ENCODE data around the gene TCF3.
"Not testable (repeated sequence)": the region's sequence is repeated elsewhere in the genome, so short reads cannot be mapped to it uniquely, and the experiment has no call there.

The TCF3 gene

GRCh38 chr19:1672769-1673644, 20.6 kb upstream of the TCF3 start:
- DNase-seq (ENCODE audit: low read depth), result no peak

GRCh38 chr19:1672038-1672768, 19.8 kb upstream of the TCF3 start:
- no peak for DNase-seq (ENCODE audit: low read depth)

- DNase-seq (ENCODE audit: low read depth), result no peak
These were observed 19.3 kb upstream of the TCF3 start for GRCh38 chr19:1671716-1672037.

- not testable (repeated sequence) for DNase-seq (ENCODE audit: low read depth)
These were observed 18.3 kb upstream of the TCF3 start for GRCh38 chr19:1670747-1671146.

- no peak for DNase-seq (ENCODE audit: low read depth)
These were observed 16.3 kb upstream of the TCF3 start for GRCh38 chr19:1668486-1669270.

GRCh38 chr19:1668048-1668485, 15.7 kb upstream of the TCF3 start:
- DNase-seq (ENCODE audit: low read depth), result no peak

GRCh38 chr19:1665565-1666047, 13.2 kb upstream of the TCF3 start:
- no peak for DNase-seq (ENCODE audit: low read depth)

- no peak for DNase-seq (ENCODE audit: low read depth)
These were observed 11.4 kb upstream of the TCF3 start for GRCh38 chr19:1663852-1664251.

GRCh38 chr19:1663227-1663626, 10.8 kb upstream of the TCF3 start:
- DNase-seq (ENCODE audit: low read depth), result not testable (repeated sequence)

GRCh38 chr19:1661995-1662394, 9.6 kb upstream of the TCF3 start:
- no peak for DNase-seq (ENCODE audit: low read depth)

GRCh38 chr19:1659084-1659427, 6.6 kb upstream of the TCF3 start:
- no peak for DNase-seq (ENCODE audit: low read depth)

- DNase-seq (ENCODE audit: low read depth), result no peak
These were observed 6.0 kb upstream of the TCF3 start for GRCh38 chr19:1658150-1659083.

GRCh38 chr19:1657746-1658145, 5.3 kb upstream of the TCF3 start:
- no peak for DNase-seq (ENCODE audit: low read depth)

GRCh38 chr19:1656988-1657536, 4.6 kb upstream of the TCF3 start:
- DNase-seq (ENCODE audit: low read depth), result no peak

GRCh38 chr19:1655987-1656608, 3.7 kb upstream of the TCF3 start:
- DNase-seq (ENCODE audit: low read depth), result no peak

GRCh38 chr19:1655131-1655981, 2.9 kb upstream of the TCF3 start:
- DNase-seq (ENCODE audit: low read depth), result no peak

GRCh38 chr19:1654178-1654792, 1.9 kb upstream of the TCF3 start:
- no peak for DNase-seq (ENCODE audit: low read depth)

- DNase-seq (ENCODE audit: low read depth), result no peak
These were observed 849 bp upstream of the TCF3 start for GRCh38 chr19:1653300-1653628.

GRCh38 chr19:1651568-1652291, 685 bp downstream of the TCF3 start:
- DNase-seq (ENCODE audit: low read depth), result no peak
